PC-3 (cell line): ENCODE results near the gene MDGA2. TPM values are rescaled to one million over a fixed set of nuclear protein-coding genes. Genes with fewer than 3 reads are reported as not detected.

Experiments
- ATAC-seq: fragments of 200-7000 bp; cut with Tn5 transposase; 2 replicates; pipeline ENCODE4 v1.9.1; 2020; ENCODE audit warnings: mild to moderate bottlenecking, moderate library complexity
- BruUV-seq: library from RNA; stranded (reverse); fragments of 400-500 nt; replicated peaks from 2 replicates; lab custom pipeline; 2021; lab: Mats Ljungman, UMichigan
- CTCF ChIA-PET: fragments of 300-600 bp; sonication (Branson Sonifier 250); formaldehyde crosslinking; loops from one replicate; lab custom pipeline; 2022; ENCODE audit warnings: antibody characterized with exemption; lab: Charles Lee
- POLR2A ChIA-PET: fragments of 300-600 bp; sonication (Branson Sonifier 250); formaldehyde crosslinking; loops from one replicate; lab custom pipeline; 2022; ENCODE audit warnings: antibody characterized with exemption; ENCODE audit not compliant: unreplicated experiment; lab: Charles Lee
- DNase-seq: peaks from one replicate; pipeline ENCODE4 v3.0.0-alpha.2; 2015
- H2AFZ ChIP-seq: fragments of 300-600 bp; sonication (generic); 2 replicates; pipeline ENCODE4 v1.6.0; 2016; ENCODE audit warnings: antibody characterized with exemption, low read length
- H3F3A ChIP-seq: fragments of 300-600 bp; sonication (generic); one replicate; pipeline ENCODE4 v1.6.0; 2017; ENCODE audit warnings: antibody characterized with exemption, low read length, control low read depth, mild to moderate bottlenecking; ENCODE audit not compliant: unreplicated experiment
- H3K27ac ChIP-seq: fragments of 300-600 bp; sonication (generic); 2 replicates; pipeline ENCODE4 v1.5.1; 2016; ENCODE audit warnings: mild to moderate bottlenecking, low read length
- H3K27me3 ChIP-seq: fragments of 300-600 bp; sonication (generic); 2 replicates; pipeline ENCODE4 v1.6.1; 2016; ENCODE audit warnings: low read length, mixed read lengths
- H3K36me3 ChIP-seq: fragments of 300-600 bp; sonication (generic); 2 replicates; pipeline ENCODE4 v1.6.1; 2016; ENCODE audit warnings: low read depth, mixed run types, low read length, mixed read lengths
- H3K4me1 ChIP-seq: fragments of 300-600 bp; sonication (generic); 2 replicates; pipeline ENCODE4 v1.5.1; 2016; ENCODE audit warnings: low read length; ENCODE audit not compliant: insufficient read depth
- H3K4me2 ChIP-seq: fragments of 300-600 bp; sonication (generic); 2 replicates; pipeline ENCODE4 v1.6.0; 2016; ENCODE audit warnings: low read length
- H3K4me3 ChIP-seq: fragments of 300-600 bp; sonication (generic); 2 replicates; pipeline ENCODE4 v1.5.1; 2016; ENCODE audit warnings: mild to moderate bottlenecking, low read length, mixed read lengths
- H3K79me2 ChIP-seq: fragments of 300-600 bp; sonication (generic); 2 replicates; pipeline ENCODE4 v1.6.1; 2017; ENCODE audit warnings: low read length, mixed read lengths
- H3K9ac ChIP-seq: fragments of 300-600 bp; sonication (generic); 2 replicates; pipeline ENCODE4 v1.6.0; 2016; ENCODE audit warnings: mild to moderate bottlenecking, low read length
- H3K9me2 ChIP-seq: fragments of 300-600 bp; sonication (generic); replicated peaks from 2 replicates; pipeline ENCODE4 v1.6.1; 2016; ENCODE audit warnings: mixed run types, low read length, mixed read lengths
- H3K9me3 ChIP-seq: fragments of 300-600 bp; sonication (generic); 2 replicates; pipeline ENCODE4 v1.6.1; 2016; ENCODE audit warnings: low read length, mixed read lengths
- H4K20me1 ChIP-seq: fragments of 300-600 bp; sonication (generic); 2 replicates; pipeline ENCODE4 v1.6.1; 2016; ENCODE audit warnings: low read length, mixed read lengths
- EZH2 ChIP-seq: fragments of 300-600 bp; sonication (generic); IDR thresholded peaks from one replicate; pipeline ENCODE4 v1.6.1; 2017; ENCODE audit warnings: antibody characterized with exemption, mild to moderate bottlenecking, low read length; ENCODE audit not compliant: unreplicated experiment
- EZH2phosphoT487 ChIP-seq: fragments of 300-600 bp; sonication (generic); IDR thresholded peaks from 2 replicates; pipeline ENCODE4 v1.6.1; 2018; ENCODE audit warnings: mild to moderate bottlenecking, antibody characterized with exemption, low read length, borderline replicate concordance
- intact Hi-C: fragments of 100-400 bp; cut with micrococcal nuclease; formaldehyde crosslinking; loops from 2 replicates; pipeline ENCODE4 v1.9.0; 2023
- total RNA-seq: library from RNA; depleted of rRNA; stranded (reverse); fragments of >200 nt; gene quantifications from 2 replicates; pipeline ENCODE4 v1.2.3, GENCODE V29; 2014
- TF ChIP-seq, protein P1 (sequence below): fragments of 300-600 bp; sonication (generic); conservative IDR thresholded peaks from 2 replicates; pipeline ENCODE4 v1.5.1; 2017; ENCODE audit warnings: antibody characterized with exemption, low read depth, mild to moderate bottlenecking, low read length

The MDGA2 gene
- total RNA-seq, 1 experiment from 2014 or later, result 0.04 TPM

DNA sequence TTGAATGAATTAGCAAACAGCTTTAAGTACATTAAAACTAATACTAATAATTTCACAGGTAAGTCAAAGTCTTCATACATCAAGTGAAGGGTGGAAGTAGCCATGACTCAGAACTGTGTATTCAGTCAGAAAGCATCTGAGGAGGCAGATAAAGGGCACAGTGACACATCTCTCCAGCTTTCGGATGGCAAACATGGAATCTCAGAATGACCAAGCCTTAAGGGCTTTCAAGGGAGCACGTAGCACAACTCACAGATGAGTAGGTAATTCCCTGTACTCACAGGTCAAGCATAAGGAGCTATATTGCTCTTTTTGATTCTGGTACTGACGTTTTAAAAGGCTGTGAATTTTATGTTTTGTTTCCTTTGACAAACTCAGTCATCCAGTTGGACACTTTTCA lies 56.0 kb downstream of the MDGA2 start:
- no peak for TF ChIP-seq EZH2
- H3K79me2 ChIP-seq, result no peaks in the 10 kb centered on the region
- CTCF ChIA-PET, result no interaction called here
- intact Hi-C loops, result no loop called here
- no peaks in the 10 kb centered on the region for H4K20me1 ChIP-seq
- POLR2A ChIA-PET, result no interaction called here
- H3K27ac ChIP-seq, result peak overlapping the region; percentile 30
- peak overlapping the region; percentile 10; the same call in 1 of the 2 replicates for H3K4me2 ChIP-seq
- no TSS peak for BruUV-seq
- H3K27me3 ChIP-seq, result no peaks in the 10 kb centered on the region; the same call in 1 of the 2 replicates
- no peaks in the 10 kb centered on the region for H3K36me3 ChIP-seq
- no peaks in the 10 kb centered on the region for H3F3A ChIP-seq
- H3K4me1 ChIP-seq, result no peaks in the 10 kb centered on the region
- no peak overlapping the region for H2AFZ ChIP-seq
- peak; percentile 84 for DNase-seq
- no peak overlapping the region for H3K4me3 ChIP-seq
- no peaks in the 10 kb centered on the region for H3K9me3 ChIP-seq
- no peak overlapping the region for H3K9ac ChIP-seq
- H3K9me2 ChIP-seq, result no peaks in the 10 kb centered on the region
- peak; percentile 74 for ATAC-seq

DNA sequence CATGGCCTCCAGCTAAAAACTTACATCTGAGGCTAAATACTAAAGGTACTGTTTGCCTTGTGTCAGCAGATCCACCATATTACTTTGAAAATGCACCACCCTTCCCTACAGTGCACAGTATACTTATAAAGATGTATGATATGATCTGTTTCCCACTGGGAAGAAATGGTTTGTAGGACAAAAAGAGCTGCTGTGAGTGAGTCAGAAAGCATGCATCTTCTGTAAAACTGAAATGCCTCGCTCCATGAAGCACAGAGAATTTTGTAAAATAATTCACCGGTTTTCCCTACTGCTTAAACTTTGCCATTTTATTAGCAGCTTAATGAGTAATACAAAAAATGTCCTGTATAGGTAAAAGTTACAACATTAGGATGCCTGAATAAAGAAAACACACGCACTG lies 68.8 kb downstream of the MDGA2 start:
- ATAC-seq (no peak), DNase-seq (peak; percentile 3)
- POLR2A ChIA-PET, result interaction anchor here (0.7 kb wide), 1 partner anchor 463 kb away, joined by 3 read pairs; no protein-coding TSS in a partner anchor
- Histone ChIP-seq H3K36me3 (no peaks in the 10 kb centered on the region), H3K4me1 (no peaks in the 10 kb centered on the region), H3K27me3 (no peaks in the 10 kb centered on the region), H2AFZ (no peak overlapping the region), H3K4me2 (no peak overlapping the region), H3K9ac (no peak overlapping the region), H3K4me3 (no peak overlapping the region), H4K20me1 (no peaks in the 10 kb centered on the region), H3F3A (no peaks in the 10 kb centered on the region), H3K79me2 (no peaks in the 10 kb centered on the region), H3K9me3 (0 out of 2 replicates have a peak, but pooled peaks cover 5% of the 10 kb centered on the region), H3K9me2 (no peaks in the 10 kb centered on the region), H3K27ac (no peak overlapping the region)
- no TSS peak for BruUV-seq
- CTCF ChIA-PET, result no interaction called here
- intact Hi-C loops, result no loop called here
- TF ChIP-seq EZH2, result no peak
- TF ChIP-seq EZH2phosphoT487, result no peak
- TF ChIP-seq, protein P1, sequence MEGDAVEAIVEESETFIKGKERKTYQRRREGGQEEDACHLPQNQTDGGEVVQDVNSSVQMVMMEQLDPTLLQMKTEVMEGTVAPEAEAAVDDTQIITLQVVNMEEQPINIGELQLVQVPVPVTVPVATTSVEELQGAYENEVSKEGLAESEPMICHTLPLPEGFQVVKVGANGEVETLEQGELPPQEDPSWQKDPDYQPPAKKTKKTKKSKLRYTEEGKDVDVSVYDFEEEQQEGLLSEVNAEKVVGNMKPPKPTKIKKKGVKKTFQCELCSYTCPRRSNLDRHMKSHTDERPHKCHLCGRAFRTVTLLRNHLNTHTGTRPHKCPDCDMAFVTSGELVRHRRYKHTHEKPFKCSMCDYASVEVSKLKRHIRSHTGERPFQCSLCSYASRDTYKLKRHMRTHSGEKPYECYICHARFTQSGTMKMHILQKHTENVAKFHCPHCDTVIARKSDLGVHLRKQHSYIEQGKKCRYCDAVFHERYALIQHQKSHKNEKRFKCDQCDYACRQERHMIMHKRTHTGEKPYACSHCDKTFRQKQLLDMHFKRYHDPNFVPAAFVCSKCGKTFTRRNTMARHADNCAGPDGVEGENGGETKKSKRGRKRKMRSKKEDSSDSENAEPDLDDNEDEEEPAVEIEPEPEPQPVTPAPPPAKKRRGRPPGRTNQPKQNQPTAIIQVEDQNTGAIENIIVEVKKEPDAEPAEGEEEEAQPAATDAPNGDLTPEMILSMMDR, result no peak

DNA sequence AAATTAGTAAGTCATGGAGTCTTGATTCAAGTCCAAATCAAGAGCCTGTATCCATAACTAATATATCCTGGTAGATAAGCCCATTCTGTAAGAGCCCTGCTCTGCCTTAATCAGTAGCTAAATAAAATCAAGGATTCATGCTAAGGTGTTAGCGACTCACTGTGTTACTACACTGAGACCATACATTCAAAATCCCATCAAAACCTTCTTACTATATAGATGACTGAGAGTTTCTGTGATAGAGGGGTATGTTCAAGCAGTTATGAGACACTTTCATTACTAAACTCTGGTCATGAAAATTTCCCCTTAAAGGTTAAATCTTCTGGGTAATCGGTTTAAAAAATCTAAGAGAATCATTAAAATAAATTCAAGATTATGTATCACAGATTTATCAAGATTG lies 78.5 kb downstream of the MDGA2 start:
- Histone ChIP-seq H3F3A (no peaks in the 10 kb centered on the region), H3K9me2 (no peaks in the 10 kb centered on the region), H3K36me3 (no peaks in the 10 kb centered on the region), H3K4me2 (no peak overlapping the region), H3K79me2 (no peaks in the 10 kb centered on the region), H3K4me1 (no peaks in the 10 kb centered on the region), H3K4me3 (no peak overlapping the region), H3K9ac (no peak overlapping the region), H3K27ac (no peak overlapping the region), H3K27me3 (no peaks in the 10 kb centered on the region), H2AFZ (no peak overlapping the region), H4K20me1 (no peaks in the 10 kb centered on the region), H3K9me3 (no peaks in the 10 kb centered on the region)
- no TSS peak for BruUV-seq
- ChIA-PET POLR2A (no interaction called here), CTCF (no interaction called here)
- ATAC-seq (no peak), DNase-seq (no peak)
- TF ChIP-seq, protein P1, result no peak
- TF ChIP-seq EZH2phosphoT487 (no peak), EZH2 (no peak)
- intact Hi-C loops, result no loop called here
